Measurements from ENCODE around the gene OR52A1. TPM values are rescaled to one million over a fixed set of nuclear protein-coding genes. Genes with fewer than 3 reads are reported as not detected.
A peak's percentile ranks its signal among the peaks of the same experiment; 100 is the strongest.

The OR52A1 gene
- total and polyA plus RNA-seq, 9 of the 15 experiments (the other 6 are each of a cell fraction or from before 2014, with no cell fraction given), result under 0.01 to 0.33 (median 0.13) TPM; not detected in 3

DNA sequence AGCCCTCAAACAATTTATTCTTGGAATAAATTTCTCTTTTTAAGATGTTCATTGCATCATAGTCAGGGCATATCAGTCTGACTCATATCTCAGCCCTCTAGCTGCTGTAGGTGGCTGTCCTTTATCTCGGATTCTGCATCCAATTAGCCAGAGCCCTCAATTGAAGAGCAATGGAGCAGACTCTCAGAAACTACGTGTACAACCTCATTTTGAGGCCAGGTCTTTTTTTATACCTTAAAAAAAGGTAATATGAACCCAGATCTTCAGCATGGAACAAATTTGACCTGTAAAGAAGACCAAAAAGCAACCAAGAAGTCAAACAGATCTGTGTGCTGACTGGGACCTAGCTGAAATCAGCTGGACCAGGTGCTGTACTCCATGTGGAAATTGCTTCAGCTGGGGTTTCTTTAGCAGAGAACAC, 25.1 kb downstream of the OR52A1 start (continued):
- TF ChIP-seq, protein P1, sequence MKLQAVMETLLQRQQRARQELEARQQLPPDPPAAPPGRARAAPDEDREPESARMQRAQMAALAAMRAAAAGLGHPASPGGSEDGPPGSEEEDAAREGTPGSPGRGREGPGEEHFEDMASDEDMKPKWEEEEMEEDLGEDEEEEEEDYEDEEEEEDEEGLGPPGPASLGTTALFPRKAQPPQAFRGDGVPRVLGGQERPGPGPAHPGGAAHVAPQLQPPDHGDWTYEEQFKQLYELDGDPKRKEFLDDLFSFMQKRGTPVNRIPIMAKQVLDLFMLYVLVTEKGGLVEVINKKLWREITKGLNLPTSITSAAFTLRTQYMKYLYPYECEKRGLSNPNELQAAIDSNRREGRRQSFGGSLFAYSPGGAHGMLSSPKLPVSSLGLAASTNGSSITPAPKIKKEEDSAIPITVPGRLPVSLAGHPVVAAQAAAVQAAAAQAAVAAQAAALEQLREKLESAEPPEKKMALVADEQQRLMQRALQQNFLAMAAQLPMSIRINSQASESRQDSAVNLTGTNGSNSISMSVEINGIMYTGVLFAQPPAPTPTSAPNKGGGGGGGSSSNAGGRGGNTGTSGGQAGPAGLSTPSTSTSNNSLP (IDR thresholded peaks at IDR 0.05; ENCODE audit: borderline replicate concordance, low read depth, low read length), result peak; percentile 91
- TF ChIP-seq NUFIP1 (IDR thresholded peaks at IDR 0.05; ENCODE audit: partially characterized antibody) (no peak), MTA3 (IDR thresholded peaks at IDR 0.05; ENCODE audit: borderline replicate concordance) (0 out of 2 replicates have a peak, but pooled peaks have one; percentile 6), ZNF561 (CRISPR knock-in tag; conservative IDR thresholded peaks at IDR 0.05) (no peak), TBP (optimal IDR thresholded peaks at IDR 0.05; ENCODE audit: low read depth, low read length) (peak; percentile 50), CEBPB (tag; IDR thresholded peaks at IDR 0.05) (peak; percentile 97), STAT6 (CRISPR knock-in tag; IDR thresholded peaks at IDR 0.05) (peak; percentile 55; the same call in 1 of the 2 replicates), CXXC5 (CRISPR knock-in tag; IDR thresholded peaks at IDR 0.05) (0 out of 2 replicates have a peak, but pooled peaks have one; percentile 40), ZNF124 (CRISPR knock-in tag; IDR thresholded peaks at IDR 0.05) (no peak), ELK1 (CRISPR knock-in tag; IDR thresholded peaks at IDR 0.05) (no peak)
- TF ChIP-seq, protein P2, sequence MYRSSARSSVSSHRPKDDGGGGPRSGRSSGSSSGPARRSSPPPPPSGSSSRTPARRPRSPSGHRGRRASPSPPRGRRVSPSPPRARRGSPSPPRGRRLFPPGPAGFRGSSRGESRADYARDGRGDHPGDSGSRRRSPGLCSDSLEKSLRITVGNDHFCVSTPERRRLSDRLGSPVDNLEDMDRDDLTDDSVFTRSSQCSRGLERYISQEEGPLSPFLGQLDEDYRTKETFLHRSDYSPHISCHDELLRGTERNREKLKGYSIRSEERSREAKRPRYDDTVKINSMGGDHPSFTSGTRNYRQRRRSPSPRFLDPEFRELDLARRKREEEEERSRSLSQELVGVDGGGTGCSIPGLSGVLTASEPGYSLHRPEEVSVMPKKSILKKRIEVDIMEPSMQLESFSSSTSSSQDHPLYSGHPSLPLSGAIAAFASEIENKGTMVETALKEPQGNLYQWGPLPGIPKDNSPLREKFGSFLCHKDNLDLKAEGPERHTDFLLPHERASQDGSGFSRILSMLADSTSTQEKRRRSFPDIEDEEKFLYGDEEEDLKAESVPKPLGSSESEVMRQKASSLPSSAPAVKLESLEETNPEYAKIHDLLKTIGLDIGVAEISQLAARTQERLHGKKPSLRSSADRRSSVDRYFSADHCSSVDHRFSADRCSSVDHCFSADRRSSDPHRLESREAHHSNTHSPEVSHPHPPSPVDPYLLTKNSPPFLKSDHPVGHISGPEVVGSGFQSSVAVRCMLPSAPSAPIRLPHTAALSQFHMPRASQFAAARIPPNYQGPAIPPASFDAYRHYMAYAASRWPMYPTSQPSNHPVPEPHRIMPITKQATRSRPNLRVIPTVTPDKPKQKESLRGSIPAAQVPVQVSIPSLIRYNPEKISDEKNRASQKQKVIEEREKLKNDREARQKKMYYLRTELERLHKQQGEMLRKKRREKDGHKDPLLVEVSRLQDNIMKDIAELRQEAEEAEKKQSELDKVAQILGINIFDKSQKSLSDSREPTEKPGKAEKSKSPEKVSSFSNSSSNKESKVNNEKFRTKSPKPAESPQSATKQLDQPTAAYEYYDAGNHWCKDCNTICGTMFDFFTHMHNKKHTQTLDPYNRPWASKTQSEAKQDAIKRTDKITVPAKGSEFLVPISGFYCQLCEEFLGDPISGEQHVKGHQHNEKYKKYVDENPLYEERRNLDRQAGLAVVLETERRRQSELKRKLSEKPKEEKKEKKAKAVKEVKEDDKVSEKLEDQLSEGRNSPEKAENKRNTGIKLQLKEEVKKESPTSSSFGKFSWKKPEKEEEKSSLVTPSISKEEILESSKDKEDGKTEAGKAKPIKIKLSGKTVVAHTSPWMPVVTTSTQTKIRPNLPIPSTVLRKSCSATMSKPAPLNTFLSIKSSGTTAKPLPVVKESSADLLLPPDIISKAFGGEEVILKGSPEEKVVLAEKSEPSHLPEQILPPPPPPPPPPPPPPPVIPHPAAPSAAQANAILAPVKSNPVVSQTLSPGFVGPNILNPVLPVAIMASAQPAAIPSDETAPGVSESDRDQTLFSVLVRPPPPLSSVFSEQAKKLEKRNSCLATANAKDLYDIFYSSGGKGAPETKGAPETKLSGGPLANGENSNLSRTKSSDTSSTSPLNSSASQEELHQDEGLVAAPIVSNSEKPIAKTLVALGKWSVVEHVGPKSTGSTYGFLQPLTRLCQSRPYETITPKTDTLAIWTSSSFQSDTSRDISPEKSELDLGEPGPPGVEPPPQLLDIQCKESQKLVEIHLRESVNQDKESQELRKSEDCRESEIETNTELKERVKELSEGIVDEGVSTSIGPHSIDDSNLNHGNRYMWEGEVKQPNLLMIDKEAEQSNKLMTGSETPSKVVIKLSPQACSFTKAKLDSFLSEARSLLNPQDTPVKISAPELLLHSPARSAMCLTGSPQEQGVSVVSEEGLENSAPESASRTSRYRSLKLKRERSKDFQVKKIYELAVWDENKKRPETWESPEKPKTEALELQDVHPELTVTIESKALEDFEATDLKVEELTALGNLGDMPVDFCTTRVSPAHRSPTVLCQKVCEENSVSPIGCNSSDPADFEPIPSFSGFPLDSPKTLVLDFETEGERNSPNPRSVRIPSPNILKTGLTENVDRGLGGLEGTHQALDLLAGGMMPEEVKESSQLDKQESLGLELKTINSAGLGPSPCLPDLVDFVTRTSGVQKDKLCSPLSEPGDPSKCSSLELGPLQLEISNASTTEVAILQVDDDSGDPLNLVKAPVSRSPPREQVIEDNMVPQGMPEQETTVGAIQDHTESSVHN (IDR thresholded peaks at IDR 0.05; ENCODE audit: borderline replicate concordance in 1 of 2, low read depth in 1 of 2), result no peak; a peak in 1 of 4 replicates
- TF ChIP-seq, protein P3, sequence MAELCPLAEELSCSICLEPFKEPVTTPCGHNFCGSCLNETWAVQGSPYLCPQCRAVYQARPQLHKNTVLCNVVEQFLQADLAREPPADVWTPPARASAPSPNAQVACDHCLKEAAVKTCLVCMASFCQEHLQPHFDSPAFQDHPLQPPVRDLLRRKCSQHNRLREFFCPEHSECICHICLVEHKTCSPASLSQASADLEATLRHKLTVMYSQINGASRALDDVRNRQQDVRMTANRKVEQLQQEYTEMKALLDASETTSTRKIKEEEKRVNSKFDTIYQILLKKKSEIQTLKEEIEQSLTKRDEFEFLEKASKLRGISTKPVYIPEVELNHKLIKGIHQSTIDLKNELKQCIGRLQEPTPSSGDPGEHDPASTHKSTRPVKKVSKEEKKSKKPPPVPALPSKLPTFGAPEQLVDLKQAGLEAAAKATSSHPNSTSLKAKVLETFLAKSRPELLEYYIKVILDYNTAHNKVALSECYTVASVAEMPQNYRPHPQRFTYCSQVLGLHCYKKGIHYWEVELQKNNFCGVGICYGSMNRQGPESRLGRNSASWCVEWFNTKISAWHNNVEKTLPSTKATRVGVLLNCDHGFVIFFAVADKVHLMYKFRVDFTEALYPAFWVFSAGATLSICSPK (IDR thresholded peaks at IDR 0.05; ENCODE audit: borderline replicate concordance), result no peak
